Central memory CD4-positive, alpha-beta T cell (primary cell): ENCODE data around the gene OR8K3.

Experiments used
- DNase-seq: peaks from one replicate; pipeline ENCODE4 v3.0.0; 2022
- total RNA-seq, 3 experiments: gene quantifications; one replicate each; lab custom pipeline; 2026; lab: John Stamatoyannopoulos, UW

OR8K3 gene
- total RNA-seq = 0 reads per million in 3 experiments

DNA sequence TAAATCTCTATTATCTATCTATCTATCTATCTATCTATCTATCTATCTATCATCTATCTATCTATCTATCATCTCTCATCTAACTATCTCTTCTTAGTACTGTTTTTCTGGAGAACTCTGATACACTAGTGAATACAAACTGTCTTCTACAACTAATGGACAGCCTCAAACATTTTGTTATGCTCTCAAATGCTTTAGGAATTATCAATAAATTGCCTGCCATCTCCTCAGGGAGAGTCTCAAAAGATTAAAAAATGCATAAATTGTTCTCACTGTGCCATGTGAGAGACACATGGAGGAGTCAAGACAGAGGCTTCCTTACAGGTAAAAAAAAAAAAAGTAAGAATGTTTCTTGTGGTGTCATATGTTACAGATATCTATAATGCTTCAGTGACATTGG lies at the start of gene OR8K3:
OR8K3 (plus strand) TSS at position 301 of the 400 bp plus-strand sequence. CDS start 3,163 bp downstream, outside the sequence.
- DNase-seq = no peak

GRCh38 chr11:56271092-56271491 lies 43.9 kb upstream of the OR8K3 start:
- no peak for DNase-seq

DNA sequence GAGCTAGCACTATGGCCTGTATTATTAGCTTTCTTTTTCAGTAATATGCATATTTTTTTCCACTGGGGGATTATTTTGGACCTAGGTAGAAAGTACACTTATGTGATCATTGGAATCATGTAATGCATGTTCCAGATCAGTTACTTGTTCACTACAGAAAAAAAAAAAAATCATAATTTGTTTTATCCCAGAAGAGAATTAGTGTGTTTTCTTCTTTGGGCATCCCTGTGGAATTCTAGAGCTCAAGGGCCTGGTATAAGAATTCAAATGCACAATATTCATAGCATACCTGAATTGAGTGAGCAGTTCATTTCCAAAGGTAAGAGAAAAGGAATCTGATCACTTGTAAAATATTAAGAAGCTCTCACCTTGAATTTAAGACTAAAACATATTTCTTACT lies 41.1 kb upstream of the OR8K3 start, which contains the start of gene OR5T1:
OR5T1 (plus strand) TSS at position 301 of the 400 bp plus-strand sequence. CDS start 1,485 bp downstream, outside the sequence.
- DNase-seq = no peak

- no peak for DNase-seq
Measured at GRCh38 chr11:56292154-56292553, 22.8 kb upstream of the OR8K3 start, which contains the start of gene OR8H1. Gene OR8H1, minus strand, starts transcription at chr11:56292254. Its CDS starts 1,192 bp downstream, at chr11:56291062.

DNA sequence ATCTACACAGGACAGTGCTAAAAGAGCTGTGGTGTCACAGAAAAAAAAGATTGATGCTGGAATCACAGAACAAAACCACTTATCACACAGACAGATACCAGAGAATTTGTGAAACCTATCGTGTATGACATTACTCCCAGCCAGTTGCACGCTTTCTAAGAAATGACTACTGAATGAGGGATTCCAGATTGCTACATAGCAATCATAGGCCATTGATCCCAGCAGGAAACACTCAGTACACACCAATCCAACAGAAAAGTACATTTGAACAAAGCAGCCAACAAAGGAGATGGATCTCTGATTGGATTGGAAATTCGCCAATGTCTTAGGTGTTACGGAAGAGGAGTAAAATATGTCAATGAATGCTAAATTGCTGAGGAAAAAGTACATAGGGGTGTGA lies 18.0 kb upstream of the OR8K3 start:
- no peak for DNase-seq

DNA sequence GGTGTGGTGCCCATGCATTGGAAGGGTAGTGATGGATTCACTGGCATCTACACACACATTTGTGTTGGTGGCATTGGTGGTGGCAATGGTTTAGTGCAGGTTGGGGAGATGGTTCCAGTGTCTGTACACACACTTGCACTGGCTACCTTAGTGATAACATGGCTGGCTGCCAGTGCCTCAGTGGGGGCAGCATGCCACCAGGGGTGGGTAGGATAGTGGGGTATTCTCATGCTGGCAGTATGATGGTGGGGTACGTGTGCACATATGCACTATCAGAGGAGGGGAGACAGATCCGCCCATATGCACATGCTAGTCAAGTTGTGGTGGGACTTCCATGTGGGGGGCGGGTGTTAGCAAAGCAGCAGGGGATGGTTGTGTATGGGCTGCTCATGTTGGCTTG lies 7.1 kb upstream of the OR8K3 start:
- DNase-seq = no peak

GRCh38 chr11:56331861-56332491 lies 17.0 kb downstream of the OR8K3 start:
- no peak for DNase-seq

GRCh38 chr11:56333156-56333555 lies 18.2 kb downstream of the OR8K3 start:
- DNase-seq = no peak

DNA sequence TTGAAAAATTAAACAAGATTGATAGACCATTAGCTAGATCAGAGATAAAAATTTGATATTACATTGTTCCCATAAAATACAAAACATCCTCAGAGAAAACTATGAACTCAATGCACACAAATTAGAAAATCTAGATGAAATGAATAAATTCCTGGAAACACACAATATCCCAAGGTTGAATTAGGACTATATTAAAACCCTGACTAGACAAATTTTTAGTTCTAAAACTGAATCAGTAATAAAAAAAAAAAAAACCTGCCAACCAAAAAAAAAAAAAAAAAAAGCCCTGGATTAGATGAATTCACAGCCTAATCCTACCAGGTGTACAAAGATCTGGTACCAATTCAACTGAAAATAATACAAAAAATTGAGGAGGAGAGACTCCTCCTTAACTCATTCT lies 25.3 kb downstream of the OR8K3 start:
- DNase-seq = no peak

DNA sequence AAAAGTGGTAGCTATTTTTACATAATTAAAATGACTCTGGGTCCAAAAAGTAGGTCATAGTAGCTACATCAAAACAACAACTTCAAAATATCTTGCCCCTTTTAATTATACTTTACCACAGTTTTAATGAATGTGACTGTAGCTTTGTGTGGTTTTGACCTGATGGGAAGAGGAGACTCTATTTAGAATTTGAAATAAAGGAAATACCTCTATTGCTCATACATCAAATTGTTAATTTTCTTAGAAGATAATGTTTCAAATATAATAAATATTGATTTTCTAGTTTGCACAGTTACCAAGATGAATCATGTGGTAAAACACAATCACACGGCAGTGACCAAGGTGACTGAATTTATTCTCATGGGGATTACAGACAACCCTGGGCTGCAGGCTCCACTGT lies 30.8 kb downstream of the OR8K3 start, which contains the start of gene OR8K1:
OR8K1 (plus strand) TSS at position 301 of the 400 bp plus-strand sequence; CDS start at position 301, 0 bp downstream.
- no peak for DNase-seq

- no peak for DNase-seq
Measured at GRCh38 chr11:56353991-56354390, 39.0 kb downstream of the OR8K3 start, which contains the start of gene OR8J1. Gene OR8J1, plus strand, starts transcription at chr11:56354291. Its CDS starts 5,956 bp downstream, at chr11:56360247.
